CD14-positive monocyte (primary cell): ENCODE results near the gene NTRK1. TPM values are rescaled to one million over a fixed set of nuclear protein-coding genes. Genes with fewer than 3 reads are reported as not detected.

Experiments used
- DNase-seq, 3 donors: peaks; one replicate each; pipeline ENCODE4 v3.0.0-alpha.2; 2011 to 2022
- H2AFZ ChIP-seq: 2 replicates; pipeline ENCODE4 v1.6.0; 2012; ENCODE audit warnings: mild to moderate bottlenecking, low read depth, low read length, inconsistent platforms; ENCODE audit not compliant: insufficient read depth, poor library complexity, severe bottlenecking
- H3K27ac ChIP-seq, 2 donors: 1 replicate in 1 of 2; 2 replicates in 1 of 2; pipeline ENCODE4 v1.5.1; 2012 to 2013; ENCODE audit warnings: low read length in 2 of 2, control low read depth in 1 of 2, inconsistent platforms in 1 of 2, low read depth in 1 of 2, mild to moderate bottlenecking in 1 of 2
- H3K27me3 ChIP-seq, 2 donors: one replicate each; pipeline versions ENCODE4 v1.6.0 to v1.6.1; 2011 to 2013; ENCODE audit warnings: low read length in 2 of 2; ENCODE audit not compliant: control insufficient read depth in 2 of 2, insufficient read depth in 2 of 2
- H3K36me3 ChIP-seq, 2 donors: replicated peaks in 1 of 2; 1 replicate in 1 of 2; 2 replicates in 1 of 2; pipeline versions ENCODE4 v1.5.1 to v1.6.1; 2012 to 2013; ENCODE audit warnings: low read length in 2 of 2, control low read depth in 1 of 2, inconsistent platforms in 1 of 2, mild to moderate bottlenecking in 1 of 2; ENCODE audit not compliant: insufficient read depth in 2 of 2, control insufficient read depth in 1 of 2
- H3K4me1 ChIP-seq, 2 donors: 1 replicate in 1 of 2; 2 replicates in 1 of 2; pipeline versions ENCODE4 v1.5.1 to v1.6.1; 2012 to 2013; ENCODE audit warnings: low read length in 2 of 2, control low read depth in 1 of 2, inconsistent platforms in 1 of 2, mild to moderate bottlenecking in 1 of 2, moderate library complexity in 1 of 2; ENCODE audit not compliant: insufficient read depth in 2 of 2, control insufficient read depth in 1 of 2
- H3K4me2 ChIP-seq: replicated peaks from 2 replicates; pipeline ENCODE3; 2012; ENCODE audit warnings: low read length, moderate library complexity, mild to moderate bottlenecking; ENCODE audit not compliant: poor library complexity, severe bottlenecking; ENCODE audit errors: extremely low read depth
- H3K4me3 ChIP-seq, 3 experiments: fragments of 200-600 bp in 1 of 3; sonication (generic) in 1 of 3; replicated peaks in 1 of 3; 1 replicate in 2 of 3; 2 replicates in 1 of 3; pipeline ENCODE4 v1.5.1; 2011 to 2013; ENCODE audit warnings: low read length in 3 of 3, mild to moderate bottlenecking in 3 of 3, control low read depth in 2 of 3, low read depth in 2 of 3, inconsistent platforms in 1 of 3, moderate library complexity in 1 of 3
- H3K79me2 ChIP-seq: 2 replicates; pipeline ENCODE4 v1.6.0; 2012; ENCODE audit warnings: mild to moderate bottlenecking, control low read depth, inconsistent platforms, low read length, moderate library complexity; ENCODE audit not compliant: insufficient read depth
- H3K9ac ChIP-seq: 2 replicates; pipeline ENCODE4 v1.6.0; 2017; ENCODE audit warnings: low read length, mild to moderate bottlenecking; ENCODE audit not compliant: insufficient read depth, poor library complexity, severe bottlenecking
- H3K9me3 ChIP-seq, 2 donors: replicated peaks in 1 of 2; 1 replicate in 1 of 2; 2 replicates in 1 of 2; pipeline versions ENCODE4 v1.5.1 to v1.6.1; 2012 to 2013; ENCODE audit warnings: low read length in 2 of 2, control low read depth in 1 of 2; ENCODE audit not compliant: control insufficient read depth in 1 of 2, insufficient read depth in 1 of 2
- H4K20me1 ChIP-seq: 2 replicates; pipeline ENCODE4 v1.6.0; 2012; ENCODE audit warnings: mild to moderate bottlenecking, low read length, control low read depth, moderate library complexity; ENCODE audit not compliant: insufficient read depth
- H3K27ac Mint-ChIP-seq, 7 donors: one replicate each; pipeline ENCODE4 v1.8.0; 2020; ENCODE audit warnings: mild to moderate bottlenecking in 7 of 7, mixed read lengths in 7 of 7, moderate library complexity in 6 of 7, inconsistent platforms in 2 of 7
- H3K27me3 Mint-ChIP-seq, 3 donors: one replicate each; pipeline ENCODE4 v1.8.0; 2021 to 2022; ENCODE audit warnings: low read depth in 3 of 3, mild to moderate bottlenecking in 3 of 3, mixed read lengths in 3 of 3, moderate library complexity in 3 of 3, inconsistent platforms in 1 of 3
- H3K36me3 Mint-ChIP-seq, 2 donors: one replicate each; pipeline ENCODE4 v1.8.0; 2020; ENCODE audit warnings: mixed read lengths in 2 of 2, inconsistent platforms in 1 of 2, mild to moderate bottlenecking in 1 of 2
- H3K4me1 Mint-ChIP-seq: one replicate; pipeline ENCODE4 v1.8.0; 2020; ENCODE audit warnings: mild to moderate bottlenecking, mixed read lengths
- H3K4me3 Mint-ChIP-seq, 2 donors: one replicate each; pipeline ENCODE4 v1.8.0; 2020; ENCODE audit warnings: mild to moderate bottlenecking in 2 of 2, mixed read lengths in 2 of 2, moderate library complexity in 1 of 2
- H3K9me3 Mint-ChIP-seq, 7 donors: one replicate each; pipeline ENCODE4 v1.8.0; 2020 to 2022; ENCODE audit warnings: mixed read lengths in 7 of 7, mild to moderate bottlenecking in 6 of 7, moderate library complexity in 6 of 7, inconsistent platforms in 2 of 7
- CTCF ChIP-seq: fragments of 200-600 bp; IDR thresholded peaks from one replicate; pipeline ENCODE4 v1.8.0; 2022; ENCODE audit warnings: antibody characterized with exemption, mild to moderate bottlenecking
- WGBS: methylation state at CpG from one replicate; pipeline ENCODE4 v1.1.5; 2013; ENCODE audit warnings: missing lambda C conversion rate; ENCODE audit not compliant: insufficient coverage; 5-methylcytosine and 5-hydroxymethylcytosine counted together
- intact Hi-C, 2 donors: fragments of 100-400 bp; cut with micrococcal nuclease; formaldehyde crosslinking; loops; one replicate each; pipeline versions ENCODE4 v1.15.0 to v1.15.1; 2023
- polyA plus RNA-seq, 3 donors: library from polyadenylated mRNA; depleted of rRNA in 1 of 3; unstranded in 2 of 3; stranded (reverse) in 1 of 3; fragments of 300-500 nt in 2 of 3; fragments of >200 nt in 1 of 3; fragmentation: Illumina TruSeq in 2 of 3; gene quantifications; 1 replicate in 2 of 3; 2 replicates in 1 of 3; pipeline ENCODE4 v1.2.3, GENCODE V29; 2012 to 2021

NTRK1 gene
- polyA plus RNA-seq, 3 donors: 0.03 TPM; not detected in 2

DNA sequence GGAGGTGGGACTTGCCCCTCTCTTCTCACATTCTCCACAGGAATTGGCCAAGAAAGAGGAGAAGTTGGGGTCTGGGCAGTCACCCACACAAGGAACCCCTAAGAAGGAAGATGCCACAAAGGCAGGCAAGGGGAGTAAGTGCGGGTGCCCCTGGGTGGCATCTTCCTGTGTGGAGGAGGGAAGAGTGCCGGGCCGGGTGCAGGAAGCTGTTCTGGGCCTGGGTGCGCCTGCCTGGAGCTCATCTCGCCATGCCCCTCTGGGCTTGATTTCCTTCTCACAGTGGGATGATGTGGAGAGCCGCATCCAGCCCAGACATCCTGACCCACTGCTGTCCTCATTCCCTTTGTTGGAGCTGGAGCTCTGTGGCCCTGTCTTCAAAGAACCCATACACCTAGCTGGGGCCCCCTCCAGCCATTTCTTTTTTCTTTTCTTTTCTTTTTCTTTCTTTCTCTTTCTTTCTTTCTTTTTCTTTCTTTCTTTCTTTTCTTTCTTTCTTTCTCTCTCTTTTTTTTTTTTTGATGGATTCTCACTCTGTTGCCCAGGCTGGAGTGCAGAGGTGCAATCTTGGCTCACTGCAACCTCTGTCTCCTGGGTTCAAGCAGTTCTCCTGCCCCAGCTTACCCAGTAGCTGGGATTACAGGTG, 69.1 kb downstream of the NTRK1 start:
- DNase-seq: no peak
- Histone ChIP-seq H3K4me1 (peaks cover 22 to 29% of the 10 kb centered on the region in 2 donors), H3K4me3 (no peak overlapping the region), H3K9ac (no peak overlapping the region), H4K20me1 (no peaks in the 10 kb centered on the region), H3K27ac (no peak overlapping the region), H3K9me3 (peaks cover 6 to 18% of the 10 kb centered on the region in 2 donors), H2AFZ (no peak overlapping the region), H3K36me3 (peaks cover 5 to 9% of the 10 kb centered on the region in 2 donors), H3K27me3 (peaks cover 24 to 44% of the 10 kb centered on the region in 2 donors), H3K79me2 (no peaks in the 10 kb centered on the region), H3K4me2 (no peak overlapping the region)
- peaks cover 8 to 14% of the 10 kb centered on the region in 2 donors for H3K36me3 Mint-ChIP-seq
- peaks cover 53 to 57% (median 55%) of the 10 kb centered on the region in 3 donors for H3K27me3 Mint-ChIP-seq
- no peak overlapping the region for H3K27ac Mint-ChIP-seq
- no peak for TF ChIP-seq CTCF
- H3K4me3 Mint-ChIP-seq: peak overlapping the region in 1 of 2 donors; percentile 48
- intact Hi-C loops: loop anchor here (5.0 to 10.0 kb wide), 2 partner anchors 37 to 145 kb away; partner anchors contain the start of gene PEAR1 (in 2 of the 2)
- peaks cover 6 to 26% (median 16%) of the 10 kb centered on the region in 7 donors for H3K9me3 Mint-ChIP-seq
- 42% methylated on average over 3 of the region's 6 CpGs for WGBS
- H3K4me1 Mint-ChIP-seq: peaks cover 36% of the 10 kb centered on the region

DNA sequence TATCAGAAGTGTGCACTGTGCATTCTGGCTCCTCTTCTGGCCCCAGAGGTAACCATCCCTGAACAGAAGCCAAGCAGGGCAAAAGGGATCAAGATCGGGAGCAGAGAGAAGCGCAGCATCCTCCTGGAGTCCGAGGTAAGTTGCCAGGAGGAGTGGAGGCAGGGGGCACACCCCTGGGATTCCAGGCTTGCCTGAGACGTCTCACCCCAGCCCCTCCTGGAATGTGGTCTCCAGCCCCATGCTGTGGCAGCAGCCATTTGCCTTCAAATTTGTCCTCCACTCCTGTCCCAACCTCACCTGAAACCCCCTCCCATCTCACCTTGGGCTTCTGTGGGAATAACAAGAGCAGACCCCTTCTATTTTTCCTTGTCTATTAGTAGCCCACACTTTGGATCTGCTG, 69.8 kb downstream of the NTRK1 start:
- H3K4me3 Mint-ChIP-seq: peak overlapping the region in 1 of 2 donors; percentile 94
- Histone ChIP-seq H4K20me1 (no peaks in the 10 kb centered on the region), H3K4me2 (no peak overlapping the region), H3K36me3 (peaks cover 11 to 15% of the 10 kb centered on the region in 2 donors), H3K27me3 (peaks cover 17 to 36% of the 10 kb centered on the region in 2 donors), H3K4me3 (no peak overlapping the region), H3K9me3 (peaks cover 6 to 18% of the 10 kb centered on the region in 2 donors), H3K4me1 (peaks cover 22 to 29% of the 10 kb centered on the region in 2 donors), H3K27ac (no peak overlapping the region), H2AFZ (no peak overlapping the region), H3K9ac (no peak overlapping the region), H3K79me2 (no peaks in the 10 kb centered on the region)
- WGBS: 82% methylated on average over 4 of the region's 4 CpGs
- H3K27me3 Mint-ChIP-seq: peaks cover 45 to 50% (median 48%) of the 10 kb centered on the region in 3 donors
- no peak for DNase-seq
- intact Hi-C loops: loop anchor here in 1 of 2 donors (10.0 kb wide), 1 partner anchor 144 kb away; no protein-coding TSS in a partner anchor
- H3K36me3 Mint-ChIP-seq: peaks cover 16 to 17% of the 10 kb centered on the region in 2 donors
- H3K4me1 Mint-ChIP-seq: peaks cover 36% of the 10 kb centered on the region
- TF ChIP-seq CTCF: no peak
- peak overlapping the region in 2 of 7 donors; percentile 68 to 79 for H3K27ac Mint-ChIP-seq
- peaks cover 6 to 24% (median 15%) of the 10 kb centered on the region in 7 donors for H3K9me3 Mint-ChIP-seq

Other genes starting within 250 kb of the NTRK1 start
- not detected for gene HAPLN2, start 241.4 kb upstream of the NTRK1 start, polyA plus RNA-seq
- not detected for gene BCAN, start 218.7 kb upstream of the NTRK1 start, polyA plus RNA-seq
- gene NES, start 183.5 kb upstream of the NTRK1 start, polyA plus RNA-seq: not detected
- 1 to 10 TPM in 1 of 3 donors, under 1 TPM in 1, not detected in 1; 0.23 to 1.8 TPM for gene CRABP2, start 155.3 kb upstream of the NTRK1 start, polyA plus RNA-seq
- gene METTL25B, start 132.4 kb upstream of the NTRK1 start, polyA plus RNA-seq: 10 to 100 TPM in 1 of 3 donors, 1 to 10 TPM in 2; 4.6 to 49.3 (median 4.8) TPM
- 10 to 100 TPM; 17.2 to 23.5 (median 18.1) TPM for gene ISG20L2, start 132.1 kb upstream of the NTRK1 start, polyA plus RNA-seq
- gene MRPL24, start 119.8 kb upstream of the NTRK1 start, polyA plus RNA-seq: 10 to 100 TPM; 28.7 to 47.0 (median 38.4) TPM
- gene HDGF, start 109.2 kb upstream of the NTRK1 start, polyA plus RNA-seq: 10 to 100 TPM; 23.9 to 92.4 (median 49.9) TPM
- gene PRCC, start 93.3 kb upstream of the NTRK1 start, polyA plus RNA-seq: 10 to 100 TPM; 26.7 to 37.1 (median 29.6) TPM
- under 1 TPM in 2 of 3 donors, not detected in 1; 0.17 to 0.20 TPM for gene SH2D2A, start 44.0 kb upstream of the NTRK1 start, polyA plus RNA-seq
- gene INSRR, start 1.7 kb upstream of the NTRK1 start, polyA plus RNA-seq: not detected
- gene PEAR1, start 32.9 kb downstream of the NTRK1 start, polyA plus RNA-seq: not detected
- not detected for gene LRRC71, start 59.8 kb downstream of the NTRK1 start, polyA plus RNA-seq
- 10 to 100 TPM; 17.0 to 78.5 (median 17.7) TPM for gene ARHGEF11, start 184.9 kb downstream of the NTRK1 start, polyA plus RNA-seq
- gene ETV3L, start 238.9 kb downstream of the NTRK1 start, polyA plus RNA-seq: under 1 TPM in 2 of 3 donors, not detected in 1; 0.26 to 0.41 TPM